H1 (cell line): Measurements from ENCODE around the gene OR52B6.

ENCODE experiments used
- ASH2L ChIP-seq: fragments of 200-600, 300-600 bp; sonication (generic); IDR thresholded peaks from one replicate; pipeline ENCODE4 v1.7.1; 2017; ENCODE audit warnings: low read length
- CREB1 ChIP-seq: IDR thresholded peaks from 2 replicates; pipeline ENCODE4 v1.6.1; 2012; ENCODE audit warnings: inconsistent platforms
- CTCF ChIP-seq, 3 experiments: IDR thresholded peaks; 1 replicate in 2 of 3; 2 replicates in 1 of 3; pipeline versions ENCODE4 v1.5.1 to v1.6.1; 2011; ENCODE audit warnings: low read length in 3 of 3, mild to moderate bottlenecking in 3 of 3, inconsistent platforms in 2 of 3, low read depth in 1 of 3, moderate library complexity in 1 of 3; ENCODE audit not compliant: insufficient read depth in 1 of 3; ENCODE audit errors: control extremely low read depth in 1 of 3
- EZH2 ChIP-seq: fragments of 200-600 bp; sonication (generic); IDR thresholded peaks from 2 replicates; pipeline ENCODE4 v1.7.1; 2012; ENCODE audit warnings: low read depth, mild to moderate bottlenecking, moderate library complexity, low read length, inconsistent platforms; ENCODE audit not compliant: severe bottlenecking
- HDAC6 ChIP-seq: IDR thresholded peaks from one replicate; pipeline ENCODE4 v1.7.1; 2012; ENCODE audit warnings: low read depth, mild to moderate bottlenecking, inconsistent platforms, low read length, moderate library complexity
- MAFK ChIP-seq: IDR thresholded peaks from 2 replicates; pipeline ENCODE4 v1.6.1; 2012; ENCODE audit warnings: low read depth, mild to moderate bottlenecking, improper control_type of control experiment, low read length
- POLR2A ChIP-seq, 2 experiments: IDR thresholded peaks; 1 replicate in 1 of 2; 2 replicates in 1 of 2; pipeline ENCODE4 v1.6.1; 2011; ENCODE audit warnings: low read depth in 2 of 2, low read length in 2 of 2, mild to moderate bottlenecking in 2 of 2; ENCODE audit errors: control extremely low read depth in 1 of 2
- POLR2AphosphoS5 ChIP-seq: IDR thresholded peaks from 2 replicates; pipeline ENCODE4 v1.6.1; 2011; ENCODE audit warnings: low read depth, low read length
- RAD21 ChIP-seq, 2 experiments: IDR thresholded peaks in 1 of 2; conservative IDR thresholded peaks in 1 of 2; 2 replicates each; pipeline ENCODE4 v1.6.1; 2011; ENCODE audit warnings: low read depth in 2 of 2, low read length in 2 of 2, improper control_type of control experiment in 1 of 2, inconsistent platforms in 1 of 2, mild to moderate bottlenecking in 1 of 2, moderate library complexity in 1 of 2
- TBP ChIP-seq: IDR thresholded peaks from 2 replicates; pipeline ENCODE4 v1.6.1; 2011; ENCODE audit warnings: low read depth, low read length, improper control_type of control experiment
- ZNF274 ChIP-seq: IDR thresholded peaks from 2 replicates; pipeline ENCODE4 v1.7.0; 2012; ENCODE audit warnings: low read length, borderline replicate concordance; ENCODE audit errors: extremely low read depth

GRCh38 chr11:5547982-5548381 is 32.7 kb upstream of the OR52B6 start:
- TF ChIP-seq POLR2A (IDR thresholded peaks at IDR 0.05; ENCODE audit: control extremely low read depth in 1 of 2, low read depth in 2 of 2, low read length in 2 of 2) (no peak), ASH2L (no peak), RAD21 (IDR thresholded peaks at IDR 0.05 in 1 of 2, conservative IDR thresholded peaks at IDR 0.05 in 1 of 2; ENCODE audit: low read depth in 2 of 2, low read length in 2 of 2) (no peak), CTCF (IDR thresholded peaks at IDR 0.05; ENCODE audit: control extremely low read depth in 1 of 3, insufficient read depth in 1 of 3, low read depth in 1 of 3, low read length in 3 of 3) (no peak), EZH2 (no peak), POLR2AphosphoS5 (no peak), TBP (no peak), CREB1 (no peak), ZNF274 (no peak), HDAC6 (no peak), MAFK (no peak)
